Uterus (tissue), 4 donors: ENCODE data around the gene IDH3A. TPM values are rescaled to one million over a fixed set of nuclear protein-coding genes. Genes with fewer than 3 reads are reported as not detected.

Experiments
- DNase-seq, 2 donors: peaks; one replicate each; pipeline ENCODE4 v3.0.0-alpha.2; 2019 to 2020
- H3K27ac ChIP-seq, 2 donors: fragments of 200-600 bp; sonication (generic); 1 replicate in 1 of 2; 2 replicates in 1 of 2; pipeline ENCODE4 v1.5.1; 2016 to 2018
- H3K27me3 ChIP-seq, 2 donors: fragments of 200-600 bp; sonication (generic); one replicate each; pipeline ENCODE4 v1.5.1; 2018 to 2019; ENCODE audit warnings: control low read depth in 1 of 2
- H3K36me3 ChIP-seq, 2 donors: fragments of 200-600 bp; sonication (generic); one replicate each; pipeline ENCODE4 v1.5.1; 2019; ENCODE audit warnings: control low read depth in 1 of 2
- H3K4me1 ChIP-seq, 2 donors: fragments of 200-600 bp; sonication (generic); one replicate each; pipeline ENCODE4 v1.5.1; 2018 to 2019; ENCODE audit warnings: control low read depth in 1 of 2
- H3K4me3 ChIP-seq, 2 donors: fragments of 200-600 bp; sonication (generic); 1 replicate in 1 of 2; 2 replicates in 1 of 2; pipeline ENCODE4 v1.5.1; 2018 to 2019; ENCODE audit warnings: mild to moderate bottlenecking in 1 of 2
- H3K9me3 ChIP-seq, 2 donors: fragments of 200-600 bp; sonication (generic); one replicate each; pipeline ENCODE4 v1.5.1; 2019; ENCODE audit warnings: control low read depth in 1 of 2
- POLR2A ChIP-seq, 2 donors: fragments of 450-650 bp; IDR thresholded peaks; one replicate each; pipeline ENCODE4 v1.6.1; 2016; ENCODE audit warnings: antibody characterized with exemption in 2 of 2, mild to moderate bottlenecking in 1 of 2, moderate library complexity in 1 of 2
- intact Hi-C: fragments of 100-400 bp; cut with DNase I; formaldehyde crosslinking; loops from one replicate; pipeline ENCODE4 v1.15.1; 2023; ENCODE audit warnings: low total_unique reads
- total RNA-seq, 4 donors: library from RNA; depleted of rRNA in 3 of 4; stranded (reverse); fragments of >200 nt in 3 of 4; gene quantifications; one replicate each; pipeline versions ENCODE4 v1.1.0 to v1.2.4, GENCODE V29; 2014 to 2023
- TF ChIP-seq, protein P1 (sequence below), 4 experiments: fragments of 200-600 bp in 2 of 4; fragments of 450-650 bp in 2 of 4; sonication (generic) in 2 of 4; IDR thresholded peaks; one replicate each; pipeline ENCODE4 v1.5.1; 2016 to 2019; ENCODE audit warnings: antibody characterized with exemption in 4 of 4, mild to moderate bottlenecking in 2 of 4, moderate library complexity in 1 of 4
- donor health status: DM: yes; HTN: yes; CAD: no.

IDH3A gene
- total RNA-seq, 4 donors from 2014 or later = 60.1 to 118 (median 86.4) TPM

DNA sequence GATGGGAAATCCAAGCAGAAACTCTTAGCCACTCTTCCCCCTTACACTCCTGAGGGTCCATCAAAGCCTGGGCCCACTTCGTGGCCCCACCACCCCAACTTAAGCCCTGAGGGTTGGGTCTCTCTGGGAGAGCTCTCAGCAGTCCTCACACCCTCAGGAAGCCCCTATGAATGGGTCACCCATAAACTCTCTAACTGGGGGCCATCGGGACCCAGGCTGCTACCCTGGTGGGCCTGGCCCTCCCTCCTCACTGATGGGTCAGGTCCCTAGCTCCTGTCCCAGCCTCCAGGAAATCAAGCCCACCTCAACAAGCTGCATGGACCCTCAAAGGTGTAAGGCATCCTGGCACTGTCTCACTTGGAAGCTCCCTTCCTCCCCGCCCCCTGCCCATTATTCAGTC lies 37.4 kb upstream of the IDH3A start:
- H3K9me3 ChIP-seq = no peaks in the 10 kb centered on the region
- no peak for TF ChIP-seq POLR2A (IDR thresholded peaks at IDR 0.05)
- TF ChIP-seq, protein P1, sequence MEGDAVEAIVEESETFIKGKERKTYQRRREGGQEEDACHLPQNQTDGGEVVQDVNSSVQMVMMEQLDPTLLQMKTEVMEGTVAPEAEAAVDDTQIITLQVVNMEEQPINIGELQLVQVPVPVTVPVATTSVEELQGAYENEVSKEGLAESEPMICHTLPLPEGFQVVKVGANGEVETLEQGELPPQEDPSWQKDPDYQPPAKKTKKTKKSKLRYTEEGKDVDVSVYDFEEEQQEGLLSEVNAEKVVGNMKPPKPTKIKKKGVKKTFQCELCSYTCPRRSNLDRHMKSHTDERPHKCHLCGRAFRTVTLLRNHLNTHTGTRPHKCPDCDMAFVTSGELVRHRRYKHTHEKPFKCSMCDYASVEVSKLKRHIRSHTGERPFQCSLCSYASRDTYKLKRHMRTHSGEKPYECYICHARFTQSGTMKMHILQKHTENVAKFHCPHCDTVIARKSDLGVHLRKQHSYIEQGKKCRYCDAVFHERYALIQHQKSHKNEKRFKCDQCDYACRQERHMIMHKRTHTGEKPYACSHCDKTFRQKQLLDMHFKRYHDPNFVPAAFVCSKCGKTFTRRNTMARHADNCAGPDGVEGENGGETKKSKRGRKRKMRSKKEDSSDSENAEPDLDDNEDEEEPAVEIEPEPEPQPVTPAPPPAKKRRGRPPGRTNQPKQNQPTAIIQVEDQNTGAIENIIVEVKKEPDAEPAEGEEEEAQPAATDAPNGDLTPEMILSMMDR (IDR thresholded peaks at IDR 0.05) = no peak
- intact Hi-C loops = loop anchor here (5.0 kb wide), 2 partner anchors 86 to 131 kb away; no protein-coding TSS in a partner anchor
- H3K27me3 ChIP-seq = no peaks in the 10 kb centered on the region
- H3K4me1 ChIP-seq = no peaks in the 10 kb centered on the region
- H3K4me3 ChIP-seq = no peak overlapping the region
- H3K36me3 ChIP-seq = no peaks in the 10 kb centered on the region
- DNase-seq = no peak
- no peak overlapping the region for H3K27ac ChIP-seq

GRCh38 chr15:78112551-78112950 lies 36.6 kb upstream of the IDH3A start:
- DNase-seq = no peak
- Histone ChIP-seq H3K4me1 (no peaks in the 10 kb centered on the region), H3K9me3 (no peaks in the 10 kb centered on the region), H3K4me3 (no peak overlapping the region), H3K36me3 (no peaks in the 10 kb centered on the region), H3K27me3 (no peaks in the 10 kb centered on the region), H3K27ac (no peak overlapping the region)
- TF ChIP-seq, protein P1 (IDR thresholded peaks at IDR 0.05) = no peak
- TF ChIP-seq POLR2A (IDR thresholded peaks at IDR 0.05) = no peak
- intact Hi-C loops = loop anchor here (5.0 kb wide), 2 partner anchors 85 to 130 kb away; no protein-coding TSS in a partner anchor

- no peak overlapping the region for H3K27ac ChIP-seq
- intact Hi-C loops = no loop called here
- no peaks in the 10 kb centered on the region for H3K4me1 ChIP-seq
- no peak overlapping the region for H3K4me3 ChIP-seq
- no peaks in the 10 kb centered on the region for H3K36me3 ChIP-seq
- TF ChIP-seq, protein P1 (IDR thresholded peaks at IDR 0.05) = no peak
- no peak for TF ChIP-seq POLR2A (IDR thresholded peaks at IDR 0.05)
- no peaks in the 10 kb centered on the region for H3K27me3 ChIP-seq
- DNase-seq = no peak
- no peaks in the 10 kb centered on the region for H3K9me3 ChIP-seq
Measured at GRCh38 chr15:78120523-78120922, 28.6 kb upstream of the IDH3A start.

DNA sequence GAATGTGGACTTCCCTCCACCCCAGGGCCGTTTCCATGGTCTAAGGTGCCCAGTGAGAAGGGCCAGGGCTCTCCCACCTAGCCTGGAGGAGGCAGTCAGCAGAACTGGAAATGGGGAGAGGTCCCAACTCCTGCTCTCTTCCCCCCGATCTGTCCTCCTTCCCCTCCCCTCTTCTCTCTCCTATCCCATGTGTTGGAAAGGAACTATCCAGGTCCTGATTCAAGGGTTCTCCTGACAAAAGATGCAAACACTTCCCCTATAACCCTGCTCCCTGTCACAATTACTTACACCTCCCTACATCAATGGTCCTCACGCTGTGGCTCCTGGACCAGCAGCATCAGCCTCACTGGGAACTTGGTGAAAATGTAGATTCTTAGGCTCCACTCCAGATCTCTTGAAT lies 23.9 kb upstream of the IDH3A start:
- intact Hi-C loops = no loop called here
- no peak overlapping the region for H3K4me3 ChIP-seq
- no peaks in the 10 kb centered on the region for H3K27me3 ChIP-seq

DNA sequence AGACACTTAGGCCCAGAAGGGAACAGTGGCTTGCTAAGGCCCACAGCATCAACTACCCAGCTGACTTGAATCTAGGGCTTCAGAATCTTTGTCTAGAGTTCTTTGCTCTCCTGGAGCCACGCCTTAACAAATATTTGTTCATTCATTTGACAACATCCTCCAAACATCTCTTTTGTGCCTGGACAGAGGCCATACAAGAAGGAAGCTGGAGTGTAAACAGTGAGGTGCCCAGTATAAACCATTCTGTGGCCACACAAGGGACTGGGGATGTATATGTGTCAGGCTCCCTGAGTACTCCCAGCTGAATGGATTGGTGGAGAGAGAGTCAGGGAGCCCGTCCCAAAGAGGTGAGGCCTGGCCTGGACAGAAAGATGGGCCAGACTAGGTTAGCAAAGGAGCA lies 21.3 kb upstream of the IDH3A start:
- H3K36me3 ChIP-seq = no peaks in the 10 kb centered on the region
- H3K27ac ChIP-seq = no peak overlapping the region
- H3K27me3 ChIP-seq = no peaks in the 10 kb centered on the region
- no peaks in the 10 kb centered on the region for H3K9me3 ChIP-seq
- TF ChIP-seq, protein P1 (IDR thresholded peaks at IDR 0.05) = no peak
- no peak for TF ChIP-seq POLR2A (IDR thresholded peaks at IDR 0.05)
- H3K4me1 ChIP-seq = no peaks in the 10 kb centered on the region
- no peak for DNase-seq
- no peak overlapping the region for H3K4me3 ChIP-seq
- intact Hi-C loops = no loop called here

More for the DNA sequence above, 23.9 kb upstream of the IDH3A start:
- Histone ChIP-seq H3K9me3 (no peaks in the 10 kb centered on the region), H3K36me3 (no peaks in the 10 kb centered on the region), H3K27ac (no peak overlapping the region), H3K4me1 (no peaks in the 10 kb centered on the region)
- no peak for DNase-seq
- no peak for TF ChIP-seq POLR2A (IDR thresholded peaks at IDR 0.05)
- TF ChIP-seq, protein P1 (IDR thresholded peaks at IDR 0.05) = no peak
